GM23248 (cell line): Measurements from ENCODE around the gene CERKL. TPM values are rescaled to one million over a fixed set of nuclear protein-coding genes. Genes with fewer than 3 reads are reported as not detected.

Source experiments
- DNase-seq: peaks from one replicate; pipeline ENCODE4 v3.0.0-alpha.2; 2015
- H2AFZ ChIP-seq: fragments of 200-600 bp; sonication (generic); 2 replicates; pipeline ENCODE4 v1.6.1; 2016; ENCODE audit warnings: antibody characterized with exemption
- H3F3A ChIP-seq: fragments of 200-600 bp; sonication (generic); 2 replicates; pipeline ENCODE4 v1.6.1; 2016; ENCODE audit warnings: mild to moderate bottlenecking, antibody characterized with exemption, mixed run types; ENCODE audit not compliant: insufficient read depth
- H3K27ac ChIP-seq: fragments of 200-600 bp; sonication (generic); 2 replicates; pipeline ENCODE4 v1.5.1; 2016; ENCODE audit warnings: mild to moderate bottlenecking
- H3K27me3 ChIP-seq: fragments of 200-600 bp; sonication (generic); replicated peaks from 2 replicates; pipeline ENCODE4 v1.6.1; 2016; ENCODE audit warnings: mild to moderate bottlenecking; ENCODE audit not compliant: insufficient read depth
- H3K36me3 ChIP-seq: fragments of 200-600 bp; sonication (generic); 2 replicates; pipeline ENCODE4 v1.6.1; 2016; ENCODE audit warnings: low read depth, mild to moderate bottlenecking
- H3K4me1 ChIP-seq: fragments of 200-600 bp; sonication (generic); 2 replicates; pipeline ENCODE4 v1.6.1; 2016; ENCODE audit warnings: mild to moderate bottlenecking; ENCODE audit not compliant: insufficient read depth
- H3K4me2 ChIP-seq: fragments of 200-600 bp; sonication (generic); one replicate; pipeline ENCODE4 v1.6.1; 2016; ENCODE audit warnings: mild to moderate bottlenecking; ENCODE audit not compliant: unreplicated experiment
- H3K4me3 ChIP-seq: fragments of 200-600 bp; sonication (generic); 2 replicates; pipeline ENCODE4 v1.5.1; 2016; ENCODE audit warnings: mild to moderate bottlenecking
- H3K79me2 ChIP-seq: fragments of 200-600 bp; sonication (generic); 2 replicates; pipeline ENCODE4 v1.6.1; 2016; ENCODE audit warnings: mild to moderate bottlenecking; ENCODE audit not compliant: insufficient read depth
- H3K9ac ChIP-seq: fragments of 200-600 bp; sonication (generic); 2 replicates; pipeline ENCODE4 v1.6.1; 2016; ENCODE audit warnings: mild to moderate bottlenecking
- H3K9me2 ChIP-seq: fragments of 200-600 bp; sonication (generic); 2 replicates; pipeline ENCODE4 v1.6.1; 2016; ENCODE audit warnings: mixed run types, mild to moderate bottlenecking, moderate library complexity; ENCODE audit not compliant: insufficient read depth
- H3K9me3 ChIP-seq: fragments of 200-600 bp; sonication (generic); one replicate; pipeline ENCODE4 v1.6.1; 2017; ENCODE audit warnings: low read depth
- H4K20me1 ChIP-seq: fragments of 200-600 bp; sonication (generic); 2 replicates; pipeline ENCODE4 v1.6.0; 2016; ENCODE audit not compliant: insufficient read depth
- EZH2 ChIP-seq: fragments of 200-600 bp; sonication (generic); IDR thresholded peaks from 2 replicates; pipeline ENCODE4 v1.6.1; 2018; ENCODE audit warnings: antibody characterized with exemption, mild to moderate bottlenecking; ENCODE audit not compliant: insufficient read depth, poor library complexity, severe bottlenecking
- EZH2phosphoT487 ChIP-seq: fragments of 200-600 bp; sonication (generic); IDR thresholded peaks from 2 replicates; pipeline ENCODE4 v1.6.1; 2018; ENCODE audit warnings: antibody characterized with exemption, moderate library complexity, mild to moderate bottlenecking, low read depth; ENCODE audit not compliant: insufficient read depth
- WGBS, 2 experiments: methylation state at CpG; one replicate each; pipeline ENCODE4 v1.1.6; 2015 to 2017; ENCODE audit warnings: low lambda C conversion rate in 2 of 2, low coverage in 1 of 2; ENCODE audit errors: missing lambda C conversion rate in 2 of 2; 5-methylcytosine and 5-hydroxymethylcytosine counted together
- in situ Hi-C: fragments of 300-500 bp; cut with MboI; formaldehyde crosslinking; loops from 2 replicates; pipeline ENCODE4 v1.15.0; 2020
- polyA plus RNA-seq: library from polyadenylated mRNA; unstranded; fragments of >200 nt; fragmentation: Nextera tagmentation; extraction: Ambion mirVana; gene quantifications from 2 replicates; pipeline ENCODE4 v1.2.1, GENCODE V29; 2016
- total RNA-seq: library from RNA; depleted of rRNA; stranded (reverse); fragments of >200 nt; shearing (Covaris generic); gene quantifications from 2 replicates; pipeline ENCODE4 v1.2.3, GENCODE V29; 2014

The CERKL gene
- total and polyA plus RNA-seq, 2 experiments from 2014 or later, result 5.2 TPM; not detected in 1

DNA sequence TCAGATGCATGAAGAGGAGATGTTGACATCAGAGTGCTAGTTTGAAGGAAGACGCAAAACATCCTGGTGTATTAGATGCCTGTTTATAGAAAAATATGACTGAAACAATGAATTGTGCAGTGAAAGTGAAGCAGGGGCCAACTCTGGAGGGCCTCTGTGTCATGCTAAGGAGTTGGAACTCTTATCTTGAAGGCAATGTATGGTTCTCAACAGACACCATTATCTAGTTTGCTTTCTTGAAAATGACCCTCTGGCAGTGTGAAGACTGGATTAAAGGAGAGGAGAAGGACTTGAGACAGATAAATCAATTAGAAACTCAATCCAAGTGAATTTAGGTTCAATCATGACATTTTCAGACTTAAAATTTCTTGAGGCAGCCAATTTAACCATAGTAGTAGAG is 136.7 kb downstream of the CERKL start:
- no peaks in the 10 kb centered on the region for H3F3A ChIP-seq
- in situ Hi-C loops, result no loop called here
- H2AFZ ChIP-seq, result no peak overlapping the region
- H3K4me3 ChIP-seq, result no peak overlapping the region
- H3K9me3 ChIP-seq, result no peaks in the 10 kb centered on the region
- no peaks in the 10 kb centered on the region for H4K20me1 ChIP-seq
- DNase-seq, result no peak
- no peaks in the 10 kb centered on the region for H3K4me1 ChIP-seq
- no peaks in the 10 kb centered on the region for H3K79me2 ChIP-seq
- H3K9ac ChIP-seq, result no peak overlapping the region
- no peak overlapping the region for H3K27ac ChIP-seq
- H3K9me2 ChIP-seq, result no peaks in the 10 kb centered on the region
- WGBS, 2 experiments, result 95 to 100% methylated on average over 1 of the region's 1 CpG
- H3K27me3 ChIP-seq, result no peaks in the 10 kb centered on the region
- TF ChIP-seq EZH2 (no peak), EZH2phosphoT487 (no peak)
- 0 out of 2 replicates have a peak, but pooled peaks cover 5% of the 10 kb centered on the region for H3K36me3 ChIP-seq
- no peak overlapping the region for H3K4me2 ChIP-seq

DNA sequence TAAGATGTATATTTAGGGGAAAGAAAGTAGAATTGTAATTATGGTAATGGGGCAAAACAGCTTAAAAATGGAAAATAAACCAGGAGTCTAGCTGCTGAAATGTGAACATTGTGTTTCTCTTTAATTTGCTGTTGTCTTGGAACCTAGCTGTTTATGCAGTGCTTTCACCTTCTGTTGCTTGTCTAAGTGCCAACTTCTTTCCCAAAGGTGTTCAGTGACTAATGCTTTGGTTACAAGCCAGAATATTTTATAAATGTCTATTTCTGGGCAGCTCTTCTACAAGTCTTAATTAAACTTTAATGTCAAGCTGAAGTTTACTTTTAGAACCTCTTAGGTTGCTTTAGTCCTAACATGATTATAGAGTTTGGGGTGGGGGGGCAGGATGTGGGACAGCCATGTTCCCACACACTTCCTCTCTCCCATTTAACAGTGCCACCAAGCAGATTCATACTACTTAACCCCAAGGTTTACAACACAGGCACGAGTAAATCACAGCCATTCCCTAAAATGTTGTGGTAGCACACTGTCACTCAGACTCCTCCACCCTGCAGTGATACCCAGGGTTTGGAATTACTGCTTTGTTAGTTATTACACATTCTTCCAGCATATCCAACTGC is 139.1 kb downstream of the CERKL start:
- in situ Hi-C loops, result no loop called here
- H3K4me2 ChIP-seq, result no peak overlapping the region
- 54 to 68% methylated on average over 1 of the region's 1 CpG for WGBS, 2 experiments
- no peak overlapping the region for H3K9ac ChIP-seq
- no peaks in the 10 kb centered on the region for H3K9me2 ChIP-seq
- H3F3A ChIP-seq, result no peaks in the 10 kb centered on the region
- no peaks in the 10 kb centered on the region for H3K9me3 ChIP-seq
- H3K4me1 ChIP-seq, result no peaks in the 10 kb centered on the region
- H2AFZ ChIP-seq, result no peak overlapping the region
- no peak overlapping the region for H3K27ac ChIP-seq
- H3K36me3 ChIP-seq, result 0 out of 2 replicates have a peak, but pooled peaks cover 3% of the 10 kb centered on the region
- H3K27me3 ChIP-seq, result no peaks in the 10 kb centered on the region
- H4K20me1 ChIP-seq, result no peaks in the 10 kb centered on the region
- no peak for DNase-seq
- no peaks in the 10 kb centered on the region for H3K79me2 ChIP-seq
- TF ChIP-seq EZH2phosphoT487, result no peak
- TF ChIP-seq EZH2, result no peak
- H3K4me3 ChIP-seq, result no peak overlapping the region

DNA sequence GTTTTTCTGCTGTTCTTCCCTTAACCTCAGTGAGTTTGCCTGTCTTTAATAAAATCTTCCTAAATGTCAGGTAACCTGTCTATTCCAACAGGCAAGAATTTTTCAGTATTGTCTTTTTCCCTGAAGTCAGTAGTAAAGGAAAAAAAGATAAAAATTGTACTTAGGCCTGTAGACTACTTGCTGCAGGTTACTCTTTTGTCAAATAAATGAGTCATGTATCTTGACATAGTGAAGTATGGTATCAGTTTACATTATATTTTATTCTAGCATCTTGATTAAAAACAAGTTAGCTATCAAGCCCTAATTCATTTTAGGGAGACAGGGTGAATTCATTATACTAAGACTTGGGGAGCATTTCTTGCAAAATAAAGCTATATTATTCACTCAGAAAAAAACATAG is 139.9 kb downstream of the CERKL start:
- in situ Hi-C loops, result no loop called here

DNA sequence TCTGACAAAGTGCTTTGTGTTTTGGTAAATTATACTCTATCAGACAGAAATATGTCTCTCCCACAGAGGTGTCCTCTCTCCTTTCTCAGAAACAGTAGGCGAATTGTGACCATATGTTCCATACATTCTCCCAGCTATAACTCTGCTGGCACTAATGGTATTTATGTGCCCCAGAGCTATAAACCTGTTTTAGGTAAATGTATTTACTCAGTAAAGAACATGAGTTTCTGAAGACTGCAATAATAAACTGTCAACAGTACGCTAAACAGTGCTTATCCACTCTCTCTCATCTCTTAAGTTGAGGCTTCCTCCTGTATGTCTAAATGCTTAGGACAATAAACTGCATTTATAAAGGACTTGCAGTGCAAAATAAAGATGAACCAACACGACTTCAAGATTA is 141.2 kb downstream of the CERKL start:
- Histone ChIP-seq H4K20me1 (no peaks in the 10 kb centered on the region), H3K27ac (no peak overlapping the region), H3K79me2 (no peaks in the 10 kb centered on the region), H3K27me3 (no peaks in the 10 kb centered on the region), H3K36me3 (peaks cover 11% of the 10 kb centered on the region; the same call in 1 of the 2 replicates), H3K9me3 (no peaks in the 10 kb centered on the region), H3K9ac (no peak overlapping the region), H3K9me2 (no peaks in the 10 kb centered on the region), H3K4me3 (no peak overlapping the region), H3F3A (no peaks in the 10 kb centered on the region), H3K4me1 (no peaks in the 10 kb centered on the region), H3K4me2 (no peak overlapping the region), H2AFZ (no peak overlapping the region)
- TF ChIP-seq EZH2, result no peak
- no peak for TF ChIP-seq EZH2phosphoT487
- DNase-seq, result no peak
- WGBS, 2 experiments, result 46 to 53% methylated on average over 3 of the region's 3 CpGs
- in situ Hi-C loops, result no loop called here

More for the DNA sequence above, 139.9 kb downstream of the CERKL start:
- H3K4me1 ChIP-seq, result no peaks in the 10 kb centered on the region
- H3K9ac ChIP-seq, result no peak overlapping the region
- H3K9me3 ChIP-seq, result no peaks in the 10 kb centered on the region
- no peaks in the 10 kb centered on the region for H4K20me1 ChIP-seq
- H3K4me2 ChIP-seq, result no peak overlapping the region
- H3K27ac ChIP-seq, result no peak overlapping the region
- no peak overlapping the region for H3K4me3 ChIP-seq
- H3F3A ChIP-seq, result no peaks in the 10 kb centered on the region
- H3K79me2 ChIP-seq, result no peaks in the 10 kb centered on the region
- H3K36me3 ChIP-seq, result peaks cover under 1% of the 10 kb centered on the region; the same call in 1 of the 2 replicates
- H3K9me2 ChIP-seq, result no peaks in the 10 kb centered on the region
- TF ChIP-seq EZH2phosphoT487 (no peak), EZH2 (no peak)
- DNase-seq, result no peak
- no peak overlapping the region for H2AFZ ChIP-seq
- no peaks in the 10 kb centered on the region for H3K27me3 ChIP-seq

DNA sequence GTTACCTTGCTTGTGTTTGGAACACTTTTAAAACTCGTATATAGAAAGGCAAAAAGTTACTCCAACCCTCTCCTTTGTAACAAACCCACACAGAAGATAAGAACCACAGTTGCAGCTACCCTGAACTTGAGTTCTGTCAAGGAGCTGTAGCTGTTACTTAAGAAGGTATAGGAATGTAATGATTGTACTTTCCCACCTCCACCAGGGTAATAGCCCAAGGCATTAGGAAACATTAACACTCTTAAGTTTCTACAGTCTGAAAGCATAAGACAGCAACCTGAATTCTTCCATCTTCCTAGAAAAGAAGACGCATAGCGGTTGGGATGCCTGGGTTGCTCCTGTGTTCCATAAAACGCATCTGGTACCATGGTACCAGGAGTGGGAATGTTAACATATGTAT is 156.7 kb downstream of the CERKL start:
- Histone ChIP-seq H3K9me3 (no peaks in the 10 kb centered on the region), H3K79me2 (no peaks in the 10 kb centered on the region), H4K20me1 (no peaks in the 10 kb centered on the region), H3K36me3 (peaks cover 43% of the 10 kb centered on the region), H3K27ac (no peak overlapping the region), H3K9ac (no peak overlapping the region), H3F3A (no peaks in the 10 kb centered on the region), H3K9me2 (no peaks in the 10 kb centered on the region), H2AFZ (no peak overlapping the region), H3K4me3 (no peak overlapping the region), H3K4me1 (0 out of 2 replicates have a peak, but pooled peaks cover 3% of the 10 kb centered on the region), H3K4me2 (no peak overlapping the region), H3K27me3 (no peaks in the 10 kb centered on the region)
- in situ Hi-C loops, result no loop called here
- TF ChIP-seq EZH2 (no peak), EZH2phosphoT487 (no peak)
- DNase-seq, result no peak
- 98% methylated on average over 4 of the region's 4 CpGs for WGBS, 2 experiments
